ENCODE results near the gene NUP43.

GRCh38 chr6:149723262-149723661 lies 23.1 kb downstream of the NUP43 start:
- TF ChIP-seq EZH2phosphoT487 (conservative IDR thresholded peaks at IDR 0.05; ENCODE audit: low read length), result no peak
- no peak for TF ChIP-seq CTCF (IDR thresholded peaks at IDR 0.05; ENCODE audit: insufficient read depth, low read length, poor library complexity, severe bottlenecking)

Measured in SU-DHL-6 (cell line).